ENCODE data around the gene MBOAT1.

The MBOAT1 gene

DNA sequence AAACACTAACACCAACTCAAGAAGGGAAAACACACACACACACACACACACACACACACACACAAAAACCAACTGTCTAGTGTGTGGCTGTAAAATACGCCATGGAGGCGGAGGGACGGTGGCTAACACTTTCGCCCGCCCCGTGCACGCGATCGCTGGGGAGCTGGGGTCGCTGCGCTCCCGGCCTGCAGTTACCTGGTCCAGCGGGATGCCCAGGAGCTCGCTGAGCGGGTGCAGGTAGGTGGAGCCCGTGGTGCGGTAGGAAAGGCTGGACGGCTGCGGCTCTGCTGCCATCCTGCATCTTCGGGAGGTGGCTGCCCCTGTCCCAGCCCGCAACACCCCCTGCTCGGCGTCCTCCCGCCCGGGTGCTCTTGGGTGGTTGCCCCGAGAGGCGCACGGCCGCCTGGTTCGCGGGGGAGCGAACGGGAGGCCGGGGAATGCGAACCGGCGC lies 303 bp downstream of the MBOAT1 start (continued):
- TF ChIP-seq, protein P1, sequence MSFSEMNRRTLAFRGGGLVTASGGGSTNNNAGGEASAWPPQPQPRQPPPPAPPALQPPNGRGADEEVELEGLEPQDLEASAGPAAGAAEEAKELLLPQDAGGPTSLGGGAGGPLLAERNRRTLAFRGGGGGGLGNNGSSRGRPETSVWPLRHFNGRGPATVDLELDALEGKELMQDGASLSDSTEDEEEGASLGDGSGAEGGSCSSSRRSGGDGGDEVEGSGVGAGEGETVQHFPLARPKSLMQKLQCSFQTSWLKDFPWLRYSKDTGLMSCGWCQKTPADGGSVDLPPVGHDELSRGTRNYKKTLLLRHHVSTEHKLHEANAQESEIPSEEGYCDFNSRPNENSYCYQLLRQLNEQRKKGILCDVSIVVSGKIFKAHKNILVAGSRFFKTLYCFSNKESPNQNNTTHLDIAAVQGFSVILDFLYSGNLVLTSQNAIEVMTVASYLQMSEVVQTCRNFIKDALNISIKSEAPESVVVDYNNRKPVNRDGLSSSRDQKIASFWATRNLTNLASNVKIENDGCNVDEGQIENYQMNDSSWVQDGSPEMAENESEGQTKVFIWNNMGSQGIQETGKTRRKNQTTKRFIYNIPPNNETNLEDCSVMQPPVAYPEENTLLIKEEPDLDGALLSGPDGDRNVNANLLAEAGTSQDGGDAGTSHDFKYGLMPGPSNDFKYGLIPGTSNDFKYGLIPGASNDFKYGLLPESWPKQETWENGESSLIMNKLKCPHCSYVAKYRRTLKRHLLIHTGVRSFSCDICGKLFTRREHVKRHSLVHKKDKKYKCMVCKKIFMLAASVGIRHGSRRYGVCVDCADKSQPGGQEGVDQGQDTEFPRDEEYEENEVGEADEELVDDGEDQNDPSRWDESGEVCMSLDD (tag by site-specific recombination; IDR thresholded peaks at IDR 0.05) = peak; percentile 77
- TF ChIP-seq, protein P2, sequence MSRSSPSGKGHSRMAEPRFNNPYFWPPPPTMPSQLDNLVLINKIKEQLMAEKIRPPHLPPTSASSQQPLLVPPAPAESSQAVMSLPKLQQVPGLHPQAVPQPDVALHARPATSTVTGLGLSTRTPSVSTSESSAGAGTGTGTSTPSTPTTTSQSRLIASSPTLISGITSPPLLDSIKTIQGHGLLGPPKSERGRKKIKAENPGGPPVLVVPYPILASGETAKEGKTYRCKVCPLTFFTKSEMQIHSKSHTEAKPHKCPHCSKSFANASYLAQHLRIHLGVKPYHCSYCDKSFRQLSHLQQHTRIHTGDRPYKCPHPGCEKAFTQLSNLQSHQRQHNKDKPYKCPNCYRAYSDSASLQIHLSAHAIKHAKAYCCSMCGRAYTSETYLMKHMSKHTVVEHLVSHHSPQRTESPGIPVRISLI (tag by site-specific recombination; IDR thresholded peaks at IDR 0.05) = peak; percentile 99; the same call in 1 of the 2 replicates
- TF ChIP-seq ZNF510 (tag by site-specific recombination; IDR thresholded peaks at IDR 0.05; ENCODE audit: insufficient replicate concordance) = no peak

DNA sequence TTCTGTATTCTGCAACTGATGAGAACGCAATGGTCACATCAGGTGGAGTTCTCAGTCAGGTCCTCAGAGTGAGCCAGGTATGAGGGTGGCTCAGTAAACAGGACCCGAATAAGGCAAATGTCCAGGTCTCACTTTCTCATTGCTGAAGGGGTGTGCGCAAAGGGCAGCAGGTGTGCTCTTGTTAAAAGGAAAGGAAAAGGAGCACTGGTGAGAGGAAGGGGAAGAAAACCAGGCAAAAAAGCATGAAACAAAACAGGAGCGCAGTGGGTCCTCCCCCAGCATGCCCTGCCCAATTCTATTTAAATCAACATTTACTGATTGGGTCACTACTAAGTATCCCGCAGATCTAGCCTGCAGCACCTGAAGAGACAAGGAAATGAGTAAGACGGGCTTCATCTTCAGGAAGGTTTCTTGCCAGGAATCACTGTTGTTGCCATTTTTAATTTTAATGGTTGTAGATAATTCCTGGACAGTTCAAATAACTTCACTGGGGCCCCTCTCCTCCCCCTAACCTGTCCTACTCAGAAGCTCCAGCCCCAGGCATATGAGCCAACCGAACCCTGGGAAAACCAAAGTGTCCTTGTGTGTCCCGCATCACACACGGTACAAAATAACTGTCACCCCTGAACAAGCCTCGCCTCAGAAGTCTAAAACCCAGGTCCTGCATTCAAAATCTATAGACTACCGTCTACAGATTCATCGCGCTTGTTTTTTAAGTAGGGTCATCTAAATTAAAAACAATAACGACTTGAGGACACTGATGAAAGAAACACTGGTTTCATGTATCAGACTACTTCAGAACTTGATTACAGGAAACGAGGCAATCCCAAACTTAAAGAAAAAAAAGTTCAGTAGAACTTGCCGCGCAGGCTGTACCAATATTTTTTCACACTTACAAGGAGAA lies 980 bp downstream of the MBOAT1 start:
- Histone ChIP-seq H3K36me3 (ENCODE audit: control insufficient read depth in 2 of 2, insufficient read depth in 1 of 2, low read length in 2 of 2) (no peaks in the 10 kb centered on the region), H3K4me1 (ENCODE audit: control insufficient read depth, insufficient read depth, low read length) (peaks cover 11% of the 10 kb centered on the region), H3K9me3 (ENCODE audit: control insufficient read depth, insufficient read depth, low read depth, low read length) (no peaks in the 10 kb centered on the region), H3K4me3 (ENCODE audit: low read depth, low read length) (peak overlapping the region; percentile 78), H3K27ac (ENCODE audit: extremely low read depth, low read depth, low read length) (peak overlapping the region; percentile 77; the same call in 1 of the 2 replicates)
- ChIA-PET CTCF (interaction anchor here (1.2 kb wide), 1 partner anchor 84 kb away, joined by 3 read pairs; no protein-coding TSS in a partner anchor), POLR2A (interaction anchor here (0.6 to 1.5 kb wide), 3 partner anchors 10 to 374 kb away, joined by 3 to 4 read pairs (median 3); partner anchors contain the start of gene ID4)
- TF ChIP-seq SP3 (tag by site-specific recombination; IDR thresholded peaks at IDR 0.05) (no peak; the same call in 1 of the 2 replicates), SALL2 (tag by site-specific recombination; IDR thresholded peaks at IDR 0.05; ENCODE audit: borderline replicate concordance) (no peak), ZBTB48 (tag by site-specific recombination; IDR thresholded peaks at IDR 0.05) (no peak), ZBTB1 (tag by site-specific recombination; IDR thresholded peaks at IDR 0.05) (no peak), ZEB2 (tag by site-specific recombination; IDR thresholded peaks at IDR 0.05) (0 out of 2 replicates have a peak, but pooled peaks have one; percentile 12), GLIS2 (tag by site-specific recombination; IDR thresholded peaks at IDR 0.05) (peak; percentile 24; the same call in 1 of the 2 replicates), ZNF768 (tag by site-specific recombination; IDR thresholded peaks at IDR 0.05) (no peak), ZNF776 (tag by site-specific recombination; IDR thresholded peaks at IDR 0.05; ENCODE audit: borderline replicate concordance) (no peak), ZNF140 (tag by site-specific recombination; IDR thresholded peaks at IDR 0.05) (no peak), ZNF157 (tag by site-specific recombination; IDR thresholded peaks at IDR 0.05) (no peak), ZNF658 (tag by site-specific recombination; IDR thresholded peaks at IDR 0.05) (no peak), ZNF274 (IDR thresholded peaks at IDR 0.05; ENCODE audit: low read length) (no peak), ZNF274 (tag by site-specific recombination; IDR thresholded peaks at IDR 0.05; ENCODE audit: borderline replicate concordance) (no peak), ZNF114 (tag by site-specific recombination; IDR thresholded peaks at IDR 0.05) (no peak), ZNF19 (tag by site-specific recombination; IDR thresholded peaks at IDR 0.05; ENCODE audit: low read depth) (no peak), RBAK (tag by site-specific recombination; IDR thresholded peaks at IDR 0.05) (no peak), SETDB1 (IDR thresholded peaks at IDR 0.05; ENCODE audit: insufficient read length, low read length) (no peak), GLI4 (tag by site-specific recombination; IDR thresholded peaks at IDR 0.05) (no peak), ZXDB (tag by site-specific recombination; IDR thresholded peaks at IDR 0.05) (no peak), ZFHX2 (tag by site-specific recombination; conservative IDR thresholded peaks at IDR 0.05) (no peak), ZNF701 (tag by site-specific recombination; IDR thresholded peaks at IDR 0.05) (no peak), ZIC2 (tag by site-specific recombination; IDR thresholded peaks at IDR 0.05) (peak; percentile 15; the same call in 1 of the 2 replicates)
- TF ChIP-seq, protein P2 (tag by site-specific recombination; IDR thresholded peaks at IDR 0.05) = no peak; the same call in 1 of the 2 replicates
- TF ChIP-seq, protein P3, sequence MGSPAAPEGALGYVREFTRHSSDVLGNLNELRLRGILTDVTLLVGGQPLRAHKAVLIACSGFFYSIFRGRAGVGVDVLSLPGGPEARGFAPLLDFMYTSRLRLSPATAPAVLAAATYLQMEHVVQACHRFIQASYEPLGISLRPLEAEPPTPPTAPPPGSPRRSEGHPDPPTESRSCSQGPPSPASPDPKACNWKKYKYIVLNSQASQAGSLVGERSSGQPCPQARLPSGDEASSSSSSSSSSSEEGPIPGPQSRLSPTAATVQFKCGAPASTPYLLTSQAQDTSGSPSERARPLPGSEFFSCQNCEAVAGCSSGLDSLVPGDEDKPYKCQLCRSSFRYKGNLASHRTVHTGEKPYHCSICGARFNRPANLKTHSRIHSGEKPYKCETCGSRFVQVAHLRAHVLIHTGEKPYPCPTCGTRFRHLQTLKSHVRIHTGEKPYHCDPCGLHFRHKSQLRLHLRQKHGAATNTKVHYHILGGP (tag by site-specific recombination; IDR thresholded peaks at IDR 0.05) = no peak
- TF ChIP-seq, protein P4, sequence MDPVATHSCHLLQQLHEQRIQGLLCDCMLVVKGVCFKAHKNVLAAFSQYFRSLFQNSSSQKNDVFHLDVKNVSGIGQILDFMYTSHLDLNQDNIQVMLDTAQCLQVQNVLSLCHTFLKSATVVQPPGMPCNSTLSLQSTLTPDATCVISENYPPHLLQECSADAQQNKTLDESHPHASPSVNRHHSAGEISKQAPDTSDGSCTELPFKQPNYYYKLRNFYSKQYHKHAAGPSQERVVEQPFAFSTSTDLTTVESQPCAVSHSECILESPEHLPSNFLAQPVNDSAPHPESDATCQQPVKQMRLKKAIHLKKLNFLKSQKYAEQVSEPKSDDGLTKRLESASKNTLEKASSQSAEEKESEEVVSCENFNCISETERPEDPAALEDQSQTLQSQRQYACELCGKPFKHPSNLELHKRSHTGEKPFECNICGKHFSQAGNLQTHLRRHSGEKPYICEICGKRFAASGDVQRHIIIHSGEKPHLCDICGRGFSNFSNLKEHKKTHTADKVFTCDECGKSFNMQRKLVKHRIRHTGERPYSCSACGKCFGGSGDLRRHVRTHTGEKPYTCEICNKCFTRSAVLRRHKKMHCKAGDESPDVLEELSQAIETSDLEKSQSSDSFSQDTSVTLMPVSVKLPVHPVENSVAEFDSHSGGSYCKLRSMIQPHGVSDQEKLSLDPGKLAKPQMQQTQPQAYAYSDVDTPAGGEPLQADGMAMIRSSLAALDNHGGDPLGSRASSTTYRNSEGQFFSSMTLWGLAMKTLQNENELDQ (tag by site-specific recombination; IDR thresholded peaks at IDR 0.05; ENCODE audit: low read depth) = no peak

All from HEK293 (cell line).